SU-DHL-6 (cell line): Measurements from ENCODE around the gene KRTAP9-8.
"Not testable (repeated sequence)": the region's sequence is repeated elsewhere in the genome, so short reads cannot be mapped to it uniquely, and the experiment has no call there.

ENCODE experiments used
- H2AFZ ChIP-seq: fragments of 200-600 bp; sonication (generic); 2 replicates; pipeline ENCODE4 v1.6.1; 2014; ENCODE audit warnings: low read depth, mild to moderate bottlenecking, moderate library complexity, mixed read lengths, antibody characterized with exemption, low read length; ENCODE audit not compliant: severe bottlenecking
- H3F3A ChIP-seq: fragments of 200-600 bp; shearing (Covaris generic); 2 replicates; pipeline ENCODE4 v1.6.0; 2016; ENCODE audit warnings: antibody characterized with exemption, mild to moderate bottlenecking; ENCODE audit not compliant: insufficient read depth
- H3K27ac ChIP-seq: fragments of 200-600 bp; sonication (generic); 2 replicates; pipeline ENCODE4 v1.5.1; 2016; ENCODE audit warnings: low read depth, mild to moderate bottlenecking, low read length, moderate library complexity, mixed read lengths
- H3K27me3 ChIP-seq: fragments of 200-600 bp; sonication (generic), shearing (Covaris generic); 2 replicates; pipeline ENCODE4 v1.6.0; 2014; ENCODE audit warnings: mild to moderate bottlenecking, low read length
- H3K36me3 ChIP-seq: fragments of 200-600 bp; sonication (generic); 2 replicates; pipeline ENCODE4 v1.6.1; 2014; ENCODE audit warnings: mild to moderate bottlenecking, low read length, mixed read lengths
- H3K4me2 ChIP-seq: fragments of 300-600, 200-600 bp; shearing (Covaris generic), sonication (generic); 2 replicates; pipeline ENCODE4 v1.6.0; 2014; ENCODE audit warnings: low read length, low read depth, mild to moderate bottlenecking; ENCODE audit not compliant: poor library complexity, severe bottlenecking
- H3K4me3 ChIP-seq: fragments of 200-600 bp; sonication (generic); 2 replicates; pipeline ENCODE4 v1.5.1; 2014; ENCODE audit warnings: antibody characterized with exemption, low read length, mild to moderate bottlenecking, mixed read lengths; ENCODE audit not compliant: insufficient read depth, poor library complexity, severe bottlenecking
- H3K79me2 ChIP-seq: fragments of 200-600 bp; sonication (generic); 2 replicates; pipeline ENCODE4 v1.6.1; 2014; ENCODE audit warnings: mild to moderate bottlenecking, low read length, moderate library complexity; ENCODE audit not compliant: insufficient read depth
- H3K9ac ChIP-seq: fragments of 200-600 bp; sonication (generic); 2 replicates; pipeline ENCODE4 v1.7.0; 2014; ENCODE audit warnings: mild to moderate bottlenecking, low read length
- H3K9me2 ChIP-seq: fragments of 200-600 bp; sonication (generic); replicated peaks from 2 replicates; pipeline ENCODE4 v1.6.1; 2014; ENCODE audit warnings: low read length; ENCODE audit not compliant: insufficient read depth
- H3K9me3 ChIP-seq: fragments of 200-600 bp; sonication (generic); 2 replicates; pipeline ENCODE4 v1.6.1; 2014; ENCODE audit warnings: low read length, mixed read lengths; ENCODE audit not compliant: insufficient read depth
- H4K20me1 ChIP-seq: fragments of 200-600 bp; sonication (generic); 2 replicates; pipeline ENCODE4 v1.6.1; 2014; ENCODE audit warnings: low read depth, mild to moderate bottlenecking, antibody characterized with exemption, low read length, moderate library complexity, mixed read lengths
- CTCF ChIP-seq: fragments of 200-600 bp; sonication (generic); IDR thresholded peaks from one replicate; pipeline ENCODE4 v1.5.1; 2017; ENCODE audit warnings: antibody characterized with exemption, mild to moderate bottlenecking, low read length, moderate library complexity; ENCODE audit not compliant: insufficient read depth, poor library complexity, severe bottlenecking
- EZH2phosphoT487 ChIP-seq: fragments of 200-600 bp; sonication (generic), shearing (Covaris generic); conservative IDR thresholded peaks from 2 replicates; pipeline ENCODE4 v1.6.1; 2018; ENCODE audit warnings: mild to moderate bottlenecking, antibody characterized with exemption, low read length, moderate library complexity, mixed read lengths

Gene KRTAP9-8

GRCh38 chr17:41237949-41238437, at the start of gene KRTAP9-8:
Gene KRTAP9-8 (plus strand): TSS chr17:41237999. CDS start chr17:41238052, 53 bp downstream.
- not testable (repeated sequence) for H3K9me2 ChIP-seq, H3K4me3 ChIP-seq, H3K9me3 ChIP-seq, H3K27ac ChIP-seq, H2AFZ ChIP-seq, H3K79me2 ChIP-seq, H3K9ac ChIP-seq, H4K20me1 ChIP-seq, H3K27me3 ChIP-seq, H3K36me3 ChIP-seq, H3F3A ChIP-seq, H3K4me2 ChIP-seq

GRCh38 chr17:41189837-41190318, 47.9 kb upstream of the KRTAP9-8 start, which contains the start of gene KRTAP9-1:
Gene KRTAP9-1 (plus strand): TSS chr17:41189887. CDS start chr17:41189887, 0 bp downstream.
- H3K4me3 ChIP-seq, H3K79me2 ChIP-seq, H3F3A ChIP-seq, H3K9me2 ChIP-seq, H4K20me1 ChIP-seq, H2AFZ ChIP-seq, H3K27me3 ChIP-seq, H3K4me2 ChIP-seq, H3K36me3 ChIP-seq, H3K27ac ChIP-seq, H3K9ac ChIP-seq, H3K9me3 ChIP-seq: not testable (repeated sequence)

- no peak overlapping the region for H2AFZ ChIP-seq
- H3K9me3 ChIP-seq = no peaks in the 10 kb centered on the region
- H3K4me3 ChIP-seq = no peak overlapping the region
- H3K27me3 ChIP-seq = no peaks in the 10 kb centered on the region
- no peaks in the 10 kb centered on the region for H4K20me1 ChIP-seq
- H3K9ac ChIP-seq = no peak overlapping the region
- no peak overlapping the region for H3K27ac ChIP-seq
- H3K36me3 ChIP-seq = no peaks in the 10 kb centered on the region
- H3K4me2 ChIP-seq = no peak overlapping the region
- H3K9me2 ChIP-seq = no peaks in the 10 kb centered on the region
- H3F3A ChIP-seq = no peaks in the 10 kb centered on the region
- TF ChIP-seq EZH2phosphoT487 (no peak), CTCF (no peak)
- H3K79me2 ChIP-seq = no peaks in the 10 kb centered on the region
Observed at GRCh38 chr17:41190328-41190727, 47.5 kb upstream of the KRTAP9-8 start.

- Histone ChIP-seq H3F3A (no peaks in the 10 kb centered on the region), H3K9me2 (no peaks in the 10 kb centered on the region), H3K27ac (no peak overlapping the region), H3K9ac (no peak overlapping the region), H2AFZ (no peak overlapping the region), H3K4me2 (no peak overlapping the region), H4K20me1 (no peaks in the 10 kb centered on the region), H3K27me3 (no peaks in the 10 kb centered on the region), H3K9me3 (no peaks in the 10 kb centered on the region), H3K36me3 (no peaks in the 10 kb centered on the region), H3K4me3 (no peak overlapping the region), H3K79me2 (no peaks in the 10 kb centered on the region)
- TF ChIP-seq EZH2phosphoT487 (no peak), CTCF (no peak)
Observed at GRCh38 chr17:41196068-41196467, 41.7 kb upstream of the KRTAP9-8 start.
